ENCODE measurements around the gene NSFL1C. TPM values are rescaled to one million over a fixed set of nuclear protein-coding genes. Genes with fewer than 3 reads are reported as not detected.

Gene NSFL1C
- total RNA-seq, 6 experiments from 2014 or later = 40.8 to 53.5 (median 43.4) TPM

- DNase-seq (peak; percentile 85 to 90 (median 89)), ATAC-seq (peak; percentile 68 to 76 (median 74))
- H3K27ac ChIP-seq = peak overlapping the region in 2 of 3 donors; percentile 36 to 45
- peaks cover 0 to 20% (median 10%) of the 10 kb centered on the region in 4 donors for H3K4me1 ChIP-seq
- no peak for TF ChIP-seq POLR2A (IDR thresholded peaks at IDR 0.05)
- TF ChIP-seq CTCF (IDR thresholded peaks at IDR 0.05) = peak; percentile 80 to 88 (median 84)
- no peaks in the 10 kb centered on the region for H3K27me3 ChIP-seq
- WGBS (ENCODE audit: insufficient coverage, low coverage, low lambda C conversion rate, missing lambda C conversion rate) = 33% methylated on average over 11 of the region's 11 CpGs
- intact Hi-C loops (cut with DNase I) = no loop called here
- no peak overlapping the region for H3K4me3 ChIP-seq
- no peaks in the 10 kb centered on the region for H3K36me3 ChIP-seq
- H3K9me3 ChIP-seq = no peaks in the 10 kb centered on the region
Measured at GRCh38 chr20:1469925-1470571, 3.4 kb upstream of the NSFL1C start.

GRCh38 chr20:1469306-1469905 is 2.8 kb upstream of the NSFL1C start:
- TF ChIP-seq CTCF (IDR thresholded peaks at IDR 0.05) = no peak
- no peak for TF ChIP-seq POLR2A (IDR thresholded peaks at IDR 0.05)
- peak overlapping the region in 2 of 3 donors; percentile 36 to 45 for H3K27ac ChIP-seq
- ATAC-seq = no peak
- intact Hi-C loops (cut with DNase I) = no loop called here
- peaks cover 0 to 24% (median 11%) of the 10 kb centered on the region in 4 donors for H3K4me1 ChIP-seq
- H3K27me3 ChIP-seq = no peaks in the 10 kb centered on the region
- WGBS (ENCODE audit: insufficient coverage, low coverage, low lambda C conversion rate, missing lambda C conversion rate) = 72% methylated on average over 9 of the region's 9 CpGs
- H3K4me3 ChIP-seq = no peak overlapping the region
- H3K9me3 ChIP-seq = no peaks in the 10 kb centered on the region
- DNase-seq = no peak
- no peaks in the 10 kb centered on the region for H3K36me3 ChIP-seq

GRCh38 chr20:1468117-1468624 is 1.5 kb upstream of the NSFL1C start:
- WGBS (ENCODE audit: insufficient coverage, low coverage, low lambda C conversion rate, missing lambda C conversion rate) = 73% methylated on average over 7 of the region's 7 CpGs
- Histone ChIP-seq H3K4me3 (no peak overlapping the region), H3K4me1 (peaks cover 0 to 24% (median 11%) of the 10 kb centered on the region in 4 donors), H3K27me3 (no peaks in the 10 kb centered on the region), H3K27ac (peak overlapping the region in 2 of 3 donors; percentile 7 to 30), H3K36me3 (peaks cover 0 to 7% (median 0%) of the 10 kb centered on the region in 4 donors), H3K9me3 (no peaks in the 10 kb centered on the region)
- no peak for DNase-seq
- ATAC-seq = no peak
- TF ChIP-seq CTCF (IDR thresholded peaks at IDR 0.05) = no peak
- TF ChIP-seq POLR2A (IDR thresholded peaks at IDR 0.05) = no peak
- intact Hi-C loops (cut with DNase I) = no loop called here

GRCh38 chr20:1467355-1468116 is 887 bp upstream of the NSFL1C start:
- Histone ChIP-seq H3K27me3 (no peaks in the 10 kb centered on the region), H3K36me3 (peaks cover 0 to 9% (median 0%) of the 10 kb centered on the region in 4 donors), H3K27ac (peak overlapping the region in 2 of 3 donors; percentile 30 to 66), H3K4me1 (peaks cover 0 to 24% (median 11%) of the 10 kb centered on the region in 4 donors), H3K4me3 (peak overlapping the region in 1 of 3 donors; percentile 94), H3K9me3 (no peaks in the 10 kb centered on the region)
- TF ChIP-seq CTCF (IDR thresholded peaks at IDR 0.05) = no peak
- no peak for TF ChIP-seq POLR2A (IDR thresholded peaks at IDR 0.05)
- ATAC-seq (no peak), DNase-seq (peak in 1 of 3 donors; percentile 37)
- intact Hi-C loops (cut with DNase I) = no loop called here
- WGBS (ENCODE audit: insufficient coverage, low coverage, low lambda C conversion rate, missing lambda C conversion rate) = 49% methylated on average over 20 of the region's 22 CpGs
